CD4-positive, alpha-beta T cell treated with Interleukin-4 for 4 hours (primary cell): ENCODE data around the gene ZNF398.

Experiments
- DNase-seq: peaks from one replicate; pipeline ENCODE4 v3.0.0-alpha.2; 2020

ZNF398 gene

GRCh38 chr7:149226840-149227494 is 79.7 kb downstream of the ZNF398 start:
- DNase-seq: no peak

GRCh38 chr7:149228831-149229471 is 81.7 kb downstream of the ZNF398 start:
- DNase-seq: no peak

GRCh38 chr7:149229526-149229925 is 82.3 kb downstream of the ZNF398 start:
- DNase-seq: no peak

- no peak for DNase-seq
These were observed 85.1 kb downstream of the ZNF398 start for GRCh38 chr7:149232362-149232761.
